Measurements from ENCODE around the gene ZNF554.

- TF ChIP-seq E2F6 (IDR thresholded peaks at IDR 0.05; ENCODE audit: borderline replicate concordance, low read depth) (no peak), RFX5 (IDR thresholded peaks at IDR 0.05) (peak; percentile 47; the same call in 1 of the 2 replicates), POLR2A (IDR thresholded peaks at IDR 0.05; ENCODE audit: low read length) (peak; percentile 43)
Observed at GRCh38 chr19:2819540-2820111, at the start of gene ZNF554.
